HG02678 (cell line): Measurements from ENCODE around the gene COL5A2.

ENCODE experiments used
- ATAC-seq: cut with Tn5 transposase; IDR thresholded peaks from one replicate; pipeline ENCODE4 v1.9.1; 2021; ENCODE audit warnings: mild to moderate bottlenecking, moderate library complexity; ENCODE audit not compliant: unreplicated experiment

COL5A2 gene

GRCh38 chr2:189151906-189152305 lies 27.7 kb downstream of the COL5A2 start:
- ATAC-seq, result no peak

- no peak for ATAC-seq
Observed at GRCh38 chr2:189150033-189150432, 29.5 kb downstream of the COL5A2 start.

- ATAC-seq, result no peak
Observed at GRCh38 chr2:189147989-189148388, 31.6 kb downstream of the COL5A2 start.

GRCh38 chr2:189147361-189147760 lies 32.2 kb downstream of the COL5A2 start:
- ATAC-seq, result no peak

- ATAC-seq, result no peak
Observed at GRCh38 chr2:189146553-189146952, 33.0 kb downstream of the COL5A2 start.

GRCh38 chr2:189144700-189145211 lies 34.8 kb downstream of the COL5A2 start:
- no peak for ATAC-seq

GRCh38 chr2:189143925-189144324 lies 35.6 kb downstream of the COL5A2 start:
- no peak for ATAC-seq

- ATAC-seq, result peak; percentile 98
Observed at GRCh38 chr2:189142893-189143759, 36.4 kb downstream of the COL5A2 start.

GRCh38 chr2:189138800-189139199 lies 40.8 kb downstream of the COL5A2 start:
- ATAC-seq, result no peak

- ATAC-seq, result no peak
Observed at GRCh38 chr2:189137519-189137918, 42.0 kb downstream of the COL5A2 start.

GRCh38 chr2:189134485-189134884 lies 45.1 kb downstream of the COL5A2 start:
- no peak for ATAC-seq

- no peak for ATAC-seq
Observed at GRCh38 chr2:189131991-189132390, 47.6 kb downstream of the COL5A2 start.

GRCh38 chr2:189129971-189130370 lies 49.6 kb downstream of the COL5A2 start:
- no peak for ATAC-seq

- no peak for ATAC-seq
Observed at GRCh38 chr2:189128970-189129369, 50.6 kb downstream of the COL5A2 start.

- ATAC-seq, result no peak
Observed at GRCh38 chr2:189127756-189128155, 51.8 kb downstream of the COL5A2 start.

- ATAC-seq, result no peak
Observed at GRCh38 chr2:189125195-189125594, 54.4 kb downstream of the COL5A2 start.

GRCh38 chr2:189124175-189124574 lies 55.4 kb downstream of the COL5A2 start:
- ATAC-seq, result no peak

- ATAC-seq, result no peak
Observed at GRCh38 chr2:189118386-189118785, 61.2 kb downstream of the COL5A2 start.

- no peak for ATAC-seq
Observed at GRCh38 chr2:189116979-189117378, 62.6 kb downstream of the COL5A2 start.

GRCh38 chr2:189116087-189116486 lies 63.5 kb downstream of the COL5A2 start:
- no peak for ATAC-seq

GRCh38 chr2:189115126-189115525 lies 64.4 kb downstream of the COL5A2 start:
- ATAC-seq, result no peak

- ATAC-seq, result no peak
Observed at GRCh38 chr2:189113963-189114362, 65.6 kb downstream of the COL5A2 start.
